OCI-LY7 (cell line): Measurements from ENCODE around the gene CD63. TPM values are rescaled to one million over a fixed set of nuclear protein-coding genes. Genes with fewer than 3 reads are reported as not detected.
A peak's percentile ranks its signal among the peaks of the same experiment; 100 is the strongest.

Experiments
- BruUV-seq: library from RNA; stranded (reverse); fragments of 400-500 nt; replicated peaks from 2 replicates; lab custom pipeline; 2021; lab: Mats Ljungman, UMichigan
- CTCF ChIA-PET: fragments of 300-600 bp; sonication (Branson Sonifier 250); formaldehyde crosslinking; loops from one replicate; lab custom pipeline; 2022; ENCODE audit warnings: antibody characterized with exemption; ENCODE audit not compliant: unreplicated experiment; lab: Charles Lee
- POLR2A ChIA-PET: fragments of 300-600 bp; sonication (Branson Sonifier 250); formaldehyde crosslinking; loops from one replicate; lab custom pipeline; 2022; ENCODE audit warnings: antibody characterized with exemption; lab: Charles Lee
- DNase-seq: peaks from one replicate; pipeline ENCODE4 v3.0.0-alpha.2; 2015; ENCODE audit warnings: low spot score
- H2AFZ ChIP-seq: fragments of 200-600 bp; sonication (generic), shearing (Covaris generic); 2 replicates; pipeline ENCODE4 v1.6.1; 2014; ENCODE audit warnings: mild to moderate bottlenecking, antibody characterized with exemption, low read length, moderate library complexity
- H3K27ac ChIP-seq: fragments of 200-600 bp; sonication (generic); 2 replicates; pipeline ENCODE4 v1.5.1; 2014; ENCODE audit warnings: mixed run types, low read depth, mild to moderate bottlenecking, moderate library complexity, low read length, inconsistent platforms; ENCODE audit not compliant: poor library complexity, severe bottlenecking
- H3K36me3 ChIP-seq: fragments of 200-600 bp; sonication (generic); 2 replicates; pipeline ENCODE4 v1.6.1; 2014; ENCODE audit warnings: mild to moderate bottlenecking, antibody characterized with exemption, low read length, moderate library complexity, mixed read lengths; ENCODE audit not compliant: insufficient read depth
- H3K4me1 ChIP-seq: fragments of 200-600 bp; sonication (generic); 2 replicates; pipeline ENCODE4 v1.5.1; 2014; ENCODE audit warnings: mild to moderate bottlenecking, low read length; ENCODE audit not compliant: insufficient read depth, poor library complexity, severe bottlenecking
- H3K4me2 ChIP-seq: fragments of 200-600 bp; sonication (generic); 2 replicates; pipeline ENCODE4 v1.6.1; 2014; ENCODE audit warnings: mild to moderate bottlenecking, low read length
- H3K4me3 ChIP-seq: fragments of 200-600 bp; sonication (generic); 2 replicates; pipeline ENCODE4 v1.5.1; 2014; ENCODE audit warnings: mild to moderate bottlenecking, low read depth, low read length; ENCODE audit not compliant: poor library complexity, severe bottlenecking
- H3K79me2 ChIP-seq: fragments of 200-600 bp; sonication (generic); 2 replicates; pipeline ENCODE4 v1.6.1; 2016; ENCODE audit warnings: low read depth, mild to moderate bottlenecking, low read length, moderate library complexity, mixed read lengths; ENCODE audit not compliant: insufficient read depth
- H3K9me2 ChIP-seq: fragments of 200-600 bp; sonication (generic); 2 replicates; pipeline ENCODE4 v1.6.1; 2016; ENCODE audit warnings: mild to moderate bottlenecking, low read length, mixed read lengths; ENCODE audit not compliant: insufficient read depth
- H3K9me3 ChIP-seq: fragments of 200-600 bp; sonication (generic); 2 replicates; pipeline ENCODE4 v1.6.1; 2014; ENCODE audit warnings: mild to moderate bottlenecking, mixed run types, low read length, mixed read lengths
- H4K20me1 ChIP-seq: fragments of 200-600 bp; sonication (generic); 2 replicates; pipeline ENCODE4 v1.6.1; 2014; ENCODE audit warnings: mild to moderate bottlenecking, antibody characterized with exemption, low read length, moderate library complexity, mixed read lengths; ENCODE audit not compliant: insufficient read depth
- EZH2phosphoT487 ChIP-seq: fragments of 200-600 bp; sonication (generic); IDR thresholded peaks from 2 replicates; pipeline ENCODE4 v1.6.1; 2018; ENCODE audit warnings: low read depth, borderline replicate concordance, mild to moderate bottlenecking, mixed run types, antibody characterized with exemption, low read length, moderate library complexity, mixed read lengths
- intact Hi-C: fragments of 100-400 bp; cut with micrococcal nuclease; formaldehyde crosslinking; loops from one replicate; pipeline ENCODE4 v1.10.0; 2022; ENCODE audit not compliant: unreplicated experiment
- total RNA-seq, 2 experiments: library from RNA; depleted of rRNA in 1 of 2; stranded (reverse); fragments of >200 nt in 1 of 2; shearing (Covaris generic) in 1 of 2; gene quantifications; 2 replicates each; pipeline ENCODE4 v1.2.3, GENCODE V29; 2014 to 2022
- TF ChIP-seq, protein P1 (sequence below): fragments of 200-600 bp; sonication (generic); conservative IDR thresholded peaks from 2 replicates; pipeline ENCODE4 v1.5.1; 2014; ENCODE audit warnings: mild to moderate bottlenecking, antibody characterized with exemption, low read length, moderate library complexity, mixed read lengths

The CD63 gene
- total RNA-seq, 2 experiments from 2014 or later, result 102 to 130 TPM

DNA sequence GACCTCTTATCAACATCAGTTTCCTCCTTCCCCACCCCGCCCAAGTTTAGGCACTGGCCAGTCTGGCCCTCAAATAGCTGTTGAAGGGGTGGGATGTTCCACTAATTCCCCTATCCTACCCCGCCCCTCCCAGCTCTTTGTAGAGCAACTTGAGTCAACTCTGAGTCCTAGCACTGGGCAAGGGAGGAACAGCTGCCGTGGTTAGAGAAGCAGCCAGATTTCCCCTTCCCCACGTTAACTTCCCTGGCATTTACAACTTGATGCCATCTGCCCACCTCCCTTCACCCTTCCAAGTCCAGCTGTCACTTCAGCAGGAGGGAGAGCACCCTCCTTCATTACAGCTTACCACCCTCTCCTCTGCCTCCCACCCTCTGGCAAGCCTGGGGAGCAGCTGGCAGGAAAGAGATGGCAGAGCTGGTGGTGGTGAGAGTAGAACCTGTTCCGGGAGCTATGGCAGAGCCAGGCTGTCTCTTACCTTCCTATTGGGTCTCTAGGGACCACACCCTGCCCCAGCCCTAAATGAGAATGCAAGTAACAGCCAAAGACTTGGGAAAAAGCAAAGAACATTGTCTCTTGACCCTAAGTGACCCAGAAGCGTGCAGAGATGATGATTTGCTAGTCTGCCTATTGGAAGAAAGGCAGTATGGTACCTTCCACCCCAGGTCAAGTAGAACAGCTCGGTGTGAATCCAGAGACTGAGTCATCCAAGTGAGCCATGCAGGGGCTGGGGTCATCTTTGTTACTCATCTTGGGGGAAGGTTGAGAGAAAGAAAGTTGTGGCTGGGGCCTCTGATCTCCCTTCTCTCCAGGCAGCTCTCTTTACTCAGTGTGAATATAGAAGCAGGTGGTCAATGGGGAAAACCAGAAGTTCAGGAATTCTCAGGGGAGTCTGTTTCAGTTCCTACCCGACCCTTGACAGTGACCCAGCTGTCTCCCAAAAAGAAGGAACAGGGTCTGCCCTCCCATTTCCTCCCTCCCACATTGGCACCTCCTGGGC, 11.5 kb downstream of the CD63 start:
- peaks cover 36% of the 10 kb centered on the region for H3K36me3 ChIP-seq
- H3K9me2 ChIP-seq, result no peaks in the 10 kb centered on the region
- peak overlapping the region; percentile 81 for H3K27ac ChIP-seq
- H2AFZ ChIP-seq, result no peak overlapping the region; the same call in 1 of the 2 replicates
- TF ChIP-seq, protein P1, sequence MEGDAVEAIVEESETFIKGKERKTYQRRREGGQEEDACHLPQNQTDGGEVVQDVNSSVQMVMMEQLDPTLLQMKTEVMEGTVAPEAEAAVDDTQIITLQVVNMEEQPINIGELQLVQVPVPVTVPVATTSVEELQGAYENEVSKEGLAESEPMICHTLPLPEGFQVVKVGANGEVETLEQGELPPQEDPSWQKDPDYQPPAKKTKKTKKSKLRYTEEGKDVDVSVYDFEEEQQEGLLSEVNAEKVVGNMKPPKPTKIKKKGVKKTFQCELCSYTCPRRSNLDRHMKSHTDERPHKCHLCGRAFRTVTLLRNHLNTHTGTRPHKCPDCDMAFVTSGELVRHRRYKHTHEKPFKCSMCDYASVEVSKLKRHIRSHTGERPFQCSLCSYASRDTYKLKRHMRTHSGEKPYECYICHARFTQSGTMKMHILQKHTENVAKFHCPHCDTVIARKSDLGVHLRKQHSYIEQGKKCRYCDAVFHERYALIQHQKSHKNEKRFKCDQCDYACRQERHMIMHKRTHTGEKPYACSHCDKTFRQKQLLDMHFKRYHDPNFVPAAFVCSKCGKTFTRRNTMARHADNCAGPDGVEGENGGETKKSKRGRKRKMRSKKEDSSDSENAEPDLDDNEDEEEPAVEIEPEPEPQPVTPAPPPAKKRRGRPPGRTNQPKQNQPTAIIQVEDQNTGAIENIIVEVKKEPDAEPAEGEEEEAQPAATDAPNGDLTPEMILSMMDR, result no peak
- no peak for TF ChIP-seq EZH2phosphoT487
- H3K9me3 ChIP-seq, result no peaks in the 10 kb centered on the region
- peaks cover 16% of the 10 kb centered on the region; the same call in 1 of the 2 replicates for H3K79me2 ChIP-seq
- peak overlapping the region; percentile 92 for H3K4me2 ChIP-seq
- no peaks in the 10 kb centered on the region for H4K20me1 ChIP-seq
- ChIA-PET POLR2A (interaction anchor here (0.5 to 2.7 kb wide), 10 partner anchors 11 to 918 kb away, joined by 3 to 14 read pairs (median 4); partner anchors contain the start of gene CD63), CTCF (interaction anchor here (0.5 to 0.9 kb wide), 3 partner anchors 11 to 44 kb away, joined by 3 to 4 read pairs (median 3); no protein-coding TSS in a partner anchor)
- peak overlapping the region; percentile 77 for H3K4me3 ChIP-seq
- DNase-seq, result no peak
- intact Hi-C loops, result loop anchor here (5.0 kb wide), 1 partner anchor 45 kb away; no protein-coding TSS in a partner anchor
- BruUV-seq, result no TSS peak
- peaks cover 28% of the 10 kb centered on the region for H3K4me1 ChIP-seq

DNA sequence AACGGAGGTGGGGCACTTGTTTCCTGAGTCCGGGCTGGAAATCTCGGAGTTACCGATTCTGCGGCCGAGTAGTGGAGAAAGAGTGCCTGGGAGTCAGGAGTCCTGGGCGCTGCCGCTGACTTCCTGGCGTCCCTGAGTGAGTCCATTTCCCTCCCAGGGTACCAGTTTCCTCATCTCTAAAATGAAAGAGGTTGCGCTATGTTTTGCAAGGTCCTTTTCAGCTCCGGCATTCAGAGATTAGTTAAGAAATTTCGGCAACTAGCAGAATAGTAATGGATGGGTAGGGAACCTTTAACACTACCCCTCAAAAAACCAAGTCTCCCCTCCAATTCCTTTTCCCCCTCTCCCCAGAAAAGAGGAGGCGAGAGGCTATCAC, 12.2 kb downstream of the CD63 start:
- H3K9me3 ChIP-seq, result no peaks in the 10 kb centered on the region
- ChIA-PET CTCF (interaction anchor here (0.5 to 1.4 kb wide), 3 partner anchors 8 to 13 kb away, joined by 3 to 5 read pairs (median 3); no protein-coding TSS in a partner anchor), POLR2A (interaction anchor here (0.5 to 2.7 kb wide), 11 partner anchors 10 to 918 kb away, joined by 3 to 14 read pairs (median 3); partner anchors contain the start of genes CD63 and ORMDL2)
- peaks cover 28% of the 10 kb centered on the region for H3K4me1 ChIP-seq
- peaks cover 16% of the 10 kb centered on the region; the same call in 1 of the 2 replicates for H3K79me2 ChIP-seq
- no peaks in the 10 kb centered on the region for H3K9me2 ChIP-seq
- peak overlapping the region; percentile 92 for H3K4me2 ChIP-seq
- no TSS peak for BruUV-seq
- peak overlapping the region; percentile 66 for H2AFZ ChIP-seq
- TF ChIP-seq, protein P1, result no peak
- TF ChIP-seq EZH2phosphoT487, result no peak
- intact Hi-C loops, result loop anchor here (1.0 to 5.0 kb wide), 2 partner anchors 13 to 44 kb away; partner anchors contain the start of gene CD63
- peak overlapping the region; percentile 77 for H3K4me3 ChIP-seq
- H4K20me1 ChIP-seq, result no peaks in the 10 kb centered on the region
- no peak for DNase-seq
- peaks cover 28% of the 10 kb centered on the region for H3K36me3 ChIP-seq
- H3K27ac ChIP-seq, result peak overlapping the region; percentile 81
